Activated T-cell treated with anti-CD3 and anti-CD28 coated beads for 24 hours (primary cell): ENCODE measurements around the gene ZNF207.
"Not testable (repeated sequence)": the region's sequence is repeated elsewhere in the genome, so short reads cannot be mapped to it uniquely, and the experiment has no call there.

Experiments used
- DNase-seq: peaks from one replicate; pipeline ENCODE4 v3.0.0-alpha.2; 2020; ENCODE audit warnings: low read depth

The ZNF207 gene

DNA sequence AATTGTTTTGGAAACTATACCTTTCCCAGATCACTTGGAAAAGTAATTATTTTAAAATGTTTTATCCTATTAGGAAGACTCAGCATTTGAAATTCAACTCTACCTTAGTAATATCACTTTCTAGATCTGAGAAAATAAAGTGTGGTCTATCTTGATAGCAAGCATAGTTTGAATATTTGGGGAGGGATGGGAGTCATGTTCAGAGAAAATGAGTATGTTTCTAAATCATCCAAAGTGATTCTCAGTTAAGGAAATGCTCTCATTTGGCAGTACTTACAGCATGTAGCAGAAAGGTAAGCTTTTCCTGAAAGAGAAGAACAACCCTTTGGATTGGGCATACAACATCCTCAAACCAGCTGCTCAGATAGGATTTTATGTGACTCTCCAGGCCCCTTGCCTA, 14.9 kb upstream of the ZNF207 start:
- no peak for DNase-seq

DNA sequence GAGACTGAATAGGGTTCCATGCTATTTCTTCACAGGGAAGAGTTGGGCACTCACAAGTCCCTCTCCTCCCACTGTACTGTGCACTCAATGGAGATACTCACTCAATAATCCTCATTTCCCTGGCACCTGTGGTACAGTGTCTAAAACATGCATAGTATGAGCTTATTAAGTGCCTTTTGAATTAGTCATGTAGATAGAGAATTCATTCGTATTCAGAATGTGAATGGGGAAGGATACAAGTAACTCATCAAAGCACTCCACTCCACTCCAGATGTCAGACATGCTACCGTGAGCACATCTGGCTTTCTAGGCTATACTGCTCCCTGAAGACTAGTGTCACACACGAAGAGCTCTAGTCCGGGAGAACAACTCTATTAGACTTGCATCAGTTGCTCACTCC, 14.3 kb upstream of the ZNF207 start:
- no peak for DNase-seq

DNA sequence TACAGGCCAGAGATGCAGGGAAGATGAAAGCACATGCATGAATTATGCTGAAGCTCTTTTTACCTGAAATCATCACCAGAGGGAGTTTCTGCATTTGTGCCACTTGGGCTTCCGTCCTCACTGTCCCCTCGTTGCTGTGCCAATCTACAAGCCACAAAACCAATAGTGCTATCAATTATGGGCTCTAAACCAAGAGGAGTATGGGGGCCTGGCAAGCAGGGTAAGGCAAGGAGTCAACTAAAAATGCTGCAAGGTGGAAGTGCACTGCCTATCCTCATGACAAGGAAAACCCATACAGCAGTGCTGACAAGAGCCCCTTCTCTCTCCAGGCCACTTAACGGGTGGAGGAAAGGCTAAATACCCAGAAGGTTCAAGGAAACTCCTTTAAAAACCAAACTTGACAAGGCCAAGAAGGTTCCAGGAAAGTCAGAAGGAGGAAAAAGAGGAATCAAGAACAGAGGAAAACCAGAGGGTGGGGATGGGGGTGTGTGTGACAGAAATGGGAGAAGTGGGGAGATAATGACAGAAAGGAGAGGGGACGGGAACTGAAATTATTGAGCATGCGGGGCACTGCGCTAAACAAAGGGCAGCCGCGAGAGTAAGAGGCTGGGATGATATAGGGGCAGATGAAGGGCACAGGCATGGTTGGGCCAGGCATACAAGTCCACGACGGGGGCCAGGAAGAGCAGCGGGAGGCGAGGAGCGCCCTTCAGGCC, 8.7 kb upstream of the ZNF207 start:
- DNase-seq = peak; percentile 42

DNA sequence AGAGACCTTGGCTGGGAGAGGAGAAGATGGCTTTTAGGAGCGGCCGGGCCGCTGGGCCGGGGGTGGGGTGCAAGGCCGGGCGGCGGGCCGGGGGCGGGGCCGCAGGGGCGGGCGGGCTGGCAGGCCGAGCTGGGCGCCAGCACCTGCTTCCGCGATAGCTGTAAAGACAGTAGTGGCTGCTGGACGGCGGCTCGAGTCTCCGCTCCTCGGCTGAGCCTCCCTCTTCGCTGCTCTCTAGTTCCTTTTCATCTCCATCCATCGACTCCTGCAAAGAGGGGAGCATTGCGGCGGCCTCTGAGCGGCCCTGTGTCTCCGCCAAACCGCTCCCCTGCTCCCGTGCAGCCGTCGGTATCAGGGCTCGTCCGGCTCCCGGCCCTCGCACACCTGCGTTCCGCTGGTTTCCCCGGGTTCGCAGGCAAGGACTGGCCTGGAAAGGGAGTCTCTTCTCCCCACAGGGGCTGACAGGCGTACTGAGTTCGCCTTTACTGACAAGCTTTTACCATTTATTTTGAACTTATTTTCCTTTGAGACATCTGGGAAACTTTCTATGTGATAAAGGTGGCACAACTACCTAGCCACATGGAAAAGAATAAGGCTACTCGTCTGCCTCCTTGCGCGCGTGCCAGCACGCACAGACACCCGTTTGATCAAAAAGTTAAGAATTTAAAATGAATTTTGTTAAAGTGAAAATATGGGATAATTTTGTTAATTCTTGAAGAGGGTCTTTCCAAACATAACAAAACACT, 7.9 kb upstream of the ZNF207 start, which contains the start of gene C17orf75:
TSS of gene C17orf75 (minus strand) at position 317 of the 746 bp plus-strand sequence. CDS start at position 283, 34 bp downstream.
- DNase-seq = peak; percentile 79

DNA sequence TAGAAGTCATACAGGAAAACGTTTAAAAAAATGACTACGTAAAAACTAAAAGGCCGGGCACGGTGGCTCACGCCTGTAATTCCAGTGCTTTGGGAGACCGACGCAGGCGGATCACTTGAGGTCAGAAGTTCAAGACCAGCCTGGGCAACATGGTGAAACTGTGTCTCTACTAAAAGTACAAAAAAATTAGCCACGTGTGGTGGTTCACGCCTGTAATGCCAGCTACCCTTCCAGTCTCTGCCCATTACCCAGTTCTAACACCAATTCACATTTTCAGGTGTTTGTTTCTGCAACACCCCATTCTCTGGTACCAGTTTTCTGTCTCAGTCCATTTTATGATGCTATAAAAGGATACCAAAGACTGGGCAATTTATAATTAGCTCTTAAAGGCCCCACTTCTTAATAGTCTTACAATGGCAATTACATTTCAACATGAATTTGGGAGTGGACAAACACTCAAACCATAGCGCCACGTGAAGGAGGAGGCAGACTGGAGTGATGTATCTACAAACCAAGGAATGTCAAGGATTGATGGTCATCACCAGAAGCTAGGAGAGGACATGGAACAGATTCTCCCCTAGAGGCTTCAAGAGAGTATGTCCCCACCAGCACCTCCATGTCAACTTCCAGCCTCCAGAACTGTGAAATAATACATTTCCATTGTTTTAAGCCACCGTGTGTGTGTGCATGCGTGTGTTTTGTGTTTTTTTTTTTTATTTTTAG, 7.2 kb upstream of the ZNF207 start:
- no peak for DNase-seq

DNA sequence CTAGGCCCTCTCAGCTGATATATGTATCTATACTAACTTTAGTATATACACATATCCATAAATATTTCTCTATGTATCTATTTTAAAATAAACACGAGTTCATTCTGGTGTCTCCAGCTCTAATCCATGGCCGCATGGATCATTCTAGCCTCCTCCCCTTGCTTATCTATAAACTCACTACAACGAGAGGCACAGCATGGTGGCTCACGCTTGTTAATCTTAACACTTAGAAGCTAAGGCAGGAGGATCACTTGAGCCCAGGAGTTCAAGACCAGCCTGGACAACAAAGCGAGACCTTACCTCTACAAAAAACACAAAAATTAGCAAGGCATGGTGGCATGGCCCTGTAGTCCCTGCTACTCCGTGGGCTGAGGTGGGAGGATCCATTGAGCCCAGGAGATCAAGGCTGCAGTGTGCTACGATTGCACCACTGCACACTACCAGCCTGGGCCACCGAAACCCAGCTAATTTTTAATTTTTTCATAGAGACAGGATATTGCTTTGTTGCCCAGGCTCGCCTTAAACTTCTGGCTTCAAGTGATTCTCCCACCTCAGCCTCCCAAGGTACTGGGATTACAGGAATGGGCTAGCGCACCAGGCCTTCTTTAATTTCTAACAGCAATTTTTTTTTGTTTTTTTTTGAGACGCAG, 3.9 kb upstream of the ZNF207 start:
- no peak for DNase-seq

DNA sequence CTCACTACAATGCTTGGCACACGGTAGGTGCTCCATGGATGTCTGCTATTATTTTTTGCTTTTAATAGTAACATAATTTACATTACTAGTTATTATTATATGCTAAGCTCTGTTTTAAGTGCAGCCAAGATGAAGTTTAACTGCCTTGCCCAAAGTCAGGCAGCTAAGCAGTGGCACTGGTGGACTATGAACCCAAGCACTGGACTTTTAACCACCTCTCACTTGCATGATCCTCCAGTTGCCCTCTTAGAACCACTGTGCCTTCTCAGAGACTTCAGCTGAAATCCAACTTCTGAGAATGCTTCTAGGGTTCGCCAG, 1.5 kb upstream of the ZNF207 start:
- DNase-seq = no peak

DNA sequence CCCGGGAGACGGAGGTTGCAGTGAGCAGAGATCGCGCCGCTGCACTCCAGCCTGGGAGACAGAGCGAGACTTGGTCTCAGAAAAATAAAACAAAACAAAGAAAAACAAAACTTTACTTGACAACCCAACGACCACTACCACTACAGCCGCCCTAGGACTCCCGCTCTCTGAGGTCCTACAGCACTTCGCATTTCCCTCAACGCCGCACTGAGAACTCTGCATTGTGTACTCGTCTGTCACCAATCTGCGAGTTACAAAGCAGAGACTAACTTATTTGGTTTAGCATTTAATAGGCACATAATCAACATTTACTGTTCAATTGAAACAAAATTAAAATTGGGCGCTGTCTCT, 479 bp upstream of the ZNF207 start:
- DNase-seq = peak; percentile 2

DNA sequence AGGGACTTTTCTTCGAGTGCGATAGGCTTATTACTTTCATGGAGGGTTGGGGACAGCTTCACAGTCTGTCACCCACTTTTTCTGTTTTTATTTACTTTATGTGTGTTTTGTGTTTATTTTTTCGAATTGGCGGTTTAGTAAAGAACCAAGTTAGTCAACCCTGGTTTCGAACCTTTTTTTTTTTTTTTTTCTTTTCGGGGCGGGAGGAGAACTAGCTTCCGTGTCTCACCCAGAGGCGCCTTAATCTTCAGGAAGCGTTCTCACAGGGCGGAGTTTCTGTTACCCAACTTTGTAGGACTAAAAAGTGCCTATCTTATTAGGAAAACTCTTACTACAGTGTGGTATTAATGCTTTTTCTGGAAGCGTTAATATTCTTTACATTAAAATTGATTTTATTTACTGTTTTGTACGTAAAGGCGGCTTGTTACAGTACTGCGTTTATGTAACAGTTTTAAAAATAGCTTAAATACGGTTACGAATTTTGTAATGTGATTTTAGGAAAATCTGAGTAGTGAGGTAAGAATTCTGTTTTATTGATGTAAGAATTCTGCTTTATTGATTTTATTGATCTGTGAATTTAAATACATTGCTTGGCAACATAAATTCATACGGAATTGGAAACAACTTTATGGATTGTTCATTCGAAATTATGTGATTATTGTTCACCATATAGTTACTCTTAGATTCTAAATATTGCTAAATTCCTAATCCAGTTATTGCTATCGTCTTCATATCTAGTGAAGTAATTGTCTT, 885 bp downstream of the ZNF207 start:
- peak; percentile 27 for DNase-seq

DNA sequence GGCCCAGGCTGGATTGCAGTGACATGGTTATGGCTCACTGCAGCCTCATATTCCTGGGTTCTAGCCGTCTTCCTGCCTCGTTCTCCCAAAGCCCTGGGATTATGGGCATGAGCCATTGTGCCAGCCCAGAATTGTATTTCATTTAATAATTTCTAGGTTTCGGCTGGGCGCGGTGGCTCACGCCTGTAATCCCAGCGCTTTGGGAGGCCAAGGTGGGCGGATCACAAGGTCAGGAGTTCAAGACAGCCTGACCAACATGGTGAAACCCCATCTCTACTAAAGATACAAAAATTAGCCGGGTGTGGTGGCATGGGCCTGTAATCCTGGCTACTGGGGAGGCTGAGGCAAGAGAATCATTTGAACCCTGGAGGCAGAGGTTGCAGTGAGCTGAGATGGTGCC, 2.8 kb downstream of the ZNF207 start:
- not testable (repeated sequence) for DNase-seq

DNA sequence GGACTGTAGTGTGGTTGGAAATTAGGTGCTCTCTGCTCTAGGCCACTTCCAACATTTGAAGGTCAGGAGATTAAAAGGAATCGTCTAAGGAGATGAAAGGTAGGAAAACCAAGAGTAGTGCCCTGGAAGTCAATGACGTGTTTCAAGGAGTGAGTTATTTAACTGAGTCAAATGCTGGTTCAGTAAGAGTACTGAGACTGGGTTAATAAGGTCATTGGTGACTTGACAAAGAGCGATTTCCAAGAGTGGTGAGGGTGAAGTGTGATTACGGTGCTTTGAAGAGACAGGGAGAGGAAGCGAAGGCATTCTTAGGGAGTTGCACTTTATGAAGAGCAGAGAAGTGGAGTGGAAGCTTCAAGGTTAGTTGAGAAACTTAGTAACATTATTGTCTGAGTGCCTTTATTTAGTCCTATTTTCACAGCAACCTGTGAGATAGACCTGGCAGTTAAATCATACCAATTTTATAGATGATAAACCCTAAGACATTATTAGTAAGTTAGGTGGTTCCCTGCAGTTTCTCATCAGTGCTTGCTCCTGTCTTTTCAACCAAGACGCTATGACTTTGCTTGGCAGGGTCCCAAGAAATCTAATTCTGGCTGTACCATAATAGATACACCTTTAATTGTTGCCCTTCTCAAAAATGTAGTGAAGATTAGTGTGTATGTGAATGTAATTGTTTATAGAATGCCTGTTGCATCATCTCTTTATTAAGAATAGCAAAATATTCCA, 5.9 kb downstream of the ZNF207 start:
- DNase-seq = no peak

DNA sequence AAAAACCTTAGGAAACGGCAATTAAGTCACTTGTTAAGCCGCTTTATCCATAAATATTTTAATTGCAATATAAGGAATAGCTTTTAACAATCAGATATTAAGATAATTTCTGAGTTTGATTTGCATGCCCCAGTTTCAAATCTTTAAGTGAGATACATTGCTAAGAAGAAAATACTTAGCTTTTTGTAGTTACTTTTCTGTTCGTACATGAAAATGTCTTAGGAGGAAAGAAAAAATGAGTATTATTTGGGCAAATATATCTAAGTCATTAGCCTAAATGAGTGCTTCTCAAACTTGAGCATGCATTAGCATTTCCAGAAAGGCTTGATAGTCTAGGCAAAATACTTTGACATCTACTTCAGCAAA, 6.4 kb downstream of the ZNF207 start:
- DNase-seq = no peak

DNA sequence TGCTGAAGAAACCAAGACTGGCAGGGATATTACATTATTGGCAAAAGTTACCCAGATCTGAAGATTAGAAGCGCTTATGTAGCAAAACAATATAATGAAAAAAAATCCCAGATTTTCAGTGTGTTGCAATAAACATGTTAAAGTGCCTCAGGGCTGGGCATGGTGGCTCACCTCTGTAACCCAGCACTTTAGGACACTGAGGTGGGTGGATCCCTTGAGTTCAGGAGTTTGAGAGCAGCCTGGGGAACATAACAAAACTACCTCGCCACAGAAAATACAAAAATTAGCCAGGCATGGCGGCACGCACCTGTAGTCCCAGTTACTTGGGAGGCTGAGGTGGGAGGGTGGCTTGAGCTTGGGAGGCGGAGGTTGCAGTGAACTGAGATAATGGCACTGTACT, 6.8 kb downstream of the ZNF207 start:
- DNase-seq = no peak

DNA sequence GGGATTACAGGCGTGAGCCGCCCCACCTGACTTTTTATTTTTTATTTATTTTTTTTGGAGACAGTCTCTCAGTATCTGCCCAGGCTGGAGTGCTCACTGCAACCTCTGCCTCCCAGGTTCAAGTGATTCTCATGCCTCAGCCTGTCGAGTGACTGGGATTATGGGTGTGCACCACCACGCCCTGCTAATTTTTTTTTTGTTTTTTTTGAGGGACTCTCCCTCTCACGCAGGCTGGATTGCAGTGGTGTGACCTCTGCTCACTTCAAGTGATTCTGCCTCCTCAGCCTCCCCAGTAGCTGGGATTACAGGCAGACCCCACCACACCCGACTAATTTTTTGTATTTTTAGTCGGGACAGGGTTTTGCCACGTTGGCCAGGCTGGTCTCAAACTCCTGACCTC, 7.7 kb downstream of the ZNF207 start:
- DNase-seq = no peak

DNA sequence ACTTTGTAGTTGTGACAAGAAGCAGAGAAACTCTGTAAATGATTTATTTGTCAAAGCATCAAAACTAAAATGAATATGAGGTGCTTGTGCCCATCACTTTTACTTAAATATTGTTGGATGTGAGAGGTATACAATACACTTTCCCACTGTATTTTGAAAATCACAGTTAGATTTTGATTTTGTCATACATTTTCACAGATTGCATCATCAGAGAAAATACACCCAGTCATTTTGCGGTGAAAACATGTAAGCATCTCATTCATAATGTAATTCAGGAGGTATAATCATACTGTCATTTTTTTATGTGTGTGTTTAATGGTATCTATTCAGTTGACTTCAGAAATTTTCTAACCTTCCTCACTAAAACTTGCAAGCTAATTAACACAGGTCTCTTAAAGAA, 11.3 kb downstream of the ZNF207 start:
- no peak for DNase-seq

DNA sequence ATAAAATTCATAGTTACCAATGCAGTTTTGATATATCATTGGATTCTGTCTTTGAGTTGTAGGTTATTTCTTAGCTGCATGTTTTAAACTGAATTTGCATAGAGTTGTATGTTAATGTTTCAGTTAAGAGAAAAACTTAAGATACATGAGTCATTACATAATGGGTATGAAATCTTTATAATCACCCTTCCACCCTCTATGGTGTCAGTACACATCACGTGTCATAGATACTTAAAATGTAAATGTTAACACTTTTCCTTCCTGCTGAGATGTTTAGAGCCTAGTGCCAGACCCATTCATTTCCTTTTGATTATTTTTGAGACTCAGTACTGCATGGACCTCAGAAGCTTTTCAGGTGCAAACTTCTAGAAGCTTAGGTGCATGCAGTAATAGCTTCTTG, 20.5 kb downstream of the ZNF207 start:
- no peak for DNase-seq

DNA sequence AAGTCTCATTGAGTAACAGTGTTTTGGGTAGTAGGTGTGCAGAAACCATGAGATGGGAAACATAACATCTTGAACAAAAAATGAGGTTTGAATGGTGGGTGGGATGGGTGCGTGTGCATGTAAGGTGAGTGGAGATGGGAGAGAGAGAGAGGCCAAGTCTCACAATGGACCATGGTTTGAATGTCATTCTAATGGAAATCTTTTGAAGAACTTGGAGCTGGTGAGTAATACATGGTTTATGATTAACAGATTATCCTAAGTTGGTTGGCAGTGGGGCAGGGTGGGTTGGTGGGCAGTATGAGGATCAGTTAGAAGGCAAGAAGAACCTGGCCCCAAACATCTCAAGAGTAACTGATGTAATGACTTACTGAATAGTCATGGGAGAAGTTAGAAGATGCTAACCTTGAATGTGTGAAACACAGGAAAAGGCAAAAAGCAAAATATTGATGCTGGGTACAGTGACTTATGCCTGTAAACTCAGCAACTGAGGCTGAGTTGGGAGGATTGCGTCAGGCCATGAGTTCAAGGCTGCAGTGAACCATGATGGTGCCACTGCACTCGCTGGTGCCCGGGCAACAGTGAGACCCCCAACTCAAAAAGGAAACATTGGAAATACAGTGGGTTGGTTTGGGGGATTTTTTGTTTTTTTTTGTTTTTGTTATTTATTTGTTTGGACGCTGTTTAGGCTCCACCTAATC, 32.7 kb downstream of the ZNF207 start:
- DNase-seq = no peak

DNA sequence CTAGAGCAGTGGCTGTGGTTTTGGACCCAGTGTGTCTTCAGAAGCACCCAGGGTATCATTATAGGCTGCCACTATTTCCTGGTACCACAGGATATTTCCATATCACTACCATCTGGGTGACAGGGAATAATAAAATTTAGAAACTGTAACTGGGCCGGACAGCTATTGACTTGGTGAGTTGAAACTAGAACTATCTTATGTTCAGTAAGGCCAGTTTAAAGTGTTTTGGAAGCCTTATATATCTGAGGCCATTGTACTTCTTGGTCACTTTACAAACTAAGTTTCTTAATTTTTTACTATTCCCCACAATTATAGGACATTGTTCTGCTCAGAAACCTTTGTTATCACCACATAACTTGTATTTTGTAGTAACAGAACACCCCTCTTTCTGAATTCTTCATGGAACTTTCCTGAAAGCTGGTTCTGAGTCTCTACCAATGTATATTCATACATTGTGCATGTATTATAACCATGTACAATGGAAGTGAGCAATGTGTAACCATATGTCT, 34.0 kb downstream of the ZNF207 start:
- no peak for DNase-seq

DNA sequence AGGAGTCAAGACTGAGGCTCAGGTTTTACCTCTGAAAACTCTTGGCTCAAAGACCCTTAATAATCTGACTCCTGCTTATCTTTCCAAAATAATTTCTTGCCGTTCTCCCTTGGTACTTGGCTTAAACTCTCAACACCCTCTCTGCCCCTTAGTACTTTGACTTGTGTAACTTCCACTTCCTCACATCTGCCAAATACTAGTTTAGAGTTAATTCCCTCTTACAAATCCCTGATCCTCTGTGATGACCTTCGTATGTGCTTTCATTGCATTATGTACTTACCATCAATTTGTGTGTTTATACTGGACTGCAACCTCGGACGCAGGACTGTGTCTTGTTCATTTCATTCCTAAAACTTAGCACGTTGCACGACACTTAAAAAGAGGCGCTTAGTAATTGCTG, 35.2 kb downstream of the ZNF207 start:
- no peak for DNase-seq

DNA sequence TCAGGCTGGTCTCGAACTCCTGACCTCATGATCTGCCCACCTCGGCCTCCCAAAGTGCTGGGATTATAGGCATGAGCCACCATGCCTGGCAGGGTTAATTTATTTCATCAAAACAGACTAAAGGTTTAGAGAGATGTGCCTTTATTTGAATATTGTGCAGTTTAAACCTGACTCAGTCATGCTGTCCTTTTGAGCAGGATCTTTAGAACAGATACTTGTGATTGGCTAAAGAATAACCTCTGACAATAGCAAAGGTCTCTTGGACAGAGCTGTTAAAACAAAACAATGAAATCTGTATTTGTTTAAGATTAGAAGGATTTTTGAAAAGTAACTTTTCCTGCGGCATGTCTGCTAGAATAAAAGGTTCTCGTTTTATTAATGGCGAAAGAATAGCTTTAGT, 36.0 kb downstream of the ZNF207 start:
- DNase-seq = no peak

DNA sequence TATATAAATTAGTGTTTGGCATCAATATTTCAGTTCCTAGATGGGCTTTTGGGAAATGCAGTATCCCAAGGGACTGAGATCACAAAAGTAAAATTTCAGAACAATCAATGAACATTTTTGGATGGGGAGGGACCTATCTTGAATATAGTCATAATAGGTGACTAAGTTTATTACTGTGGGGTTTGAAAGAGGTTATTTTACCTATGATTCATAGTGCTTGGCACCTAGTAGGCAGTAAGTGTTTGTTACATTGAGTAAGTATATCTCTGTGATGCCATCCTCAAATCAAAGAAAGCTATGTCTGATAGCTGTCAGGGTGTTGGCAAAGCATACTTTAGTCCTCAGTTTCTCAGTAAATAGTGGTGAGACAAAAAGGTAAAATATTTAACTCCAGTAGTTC, 36.9 kb downstream of the ZNF207 start:
- DNase-seq = no peak
